ENCODE measurements around the gene MOAP1. TPM values are rescaled to one million over a fixed set of nuclear protein-coding genes. Genes with fewer than 3 reads are reported as not detected.

The MOAP1 gene
- total and polyA plus RNA-seq, 2 experiments from 2014 or later: 8.6 to 21.6 TPM

GRCh38 chr14:93185349-93185720, 638 bp upstream of the MOAP1 start:
- Histone ChIP-seq H3K27me3 (ENCODE audit: insufficient read depth) (no peaks in the 10 kb centered on the region), H4K20me1 (replicated peaks; ENCODE audit: insufficient read depth) (0 out of 2 replicates have a peak, but pooled peaks cover 12% of the 10 kb centered on the region), H3K27ac (ENCODE audit: low read depth) (peak overlapping the region; percentile 98), H3K4me1 (ENCODE audit: insufficient read depth) (peaks cover 6% of the 10 kb centered on the region; the same call in 1 of the 2 replicates), H3K9me2 (ENCODE audit: insufficient read depth) (no peaks in the 10 kb centered on the region), H2AFZ (peak overlapping the region; percentile 100), H3F3A (replicated peaks; ENCODE audit: low read depth) (peaks cover 18% of the 10 kb centered on the region), H3K4me2 (peak overlapping the region; percentile 98), H3K36me3 (ENCODE audit: insufficient read depth) (peaks cover 19% of the 10 kb centered on the region), H3K79me2 (replicated peaks; ENCODE audit: insufficient read depth) (peaks cover 38% of the 10 kb centered on the region), H3K4me3 (peak overlapping the region; percentile 100)
- no peak for TF ChIP-seq ZNF114 (CRISPR knock-in tag; IDR thresholded peaks at IDR 0.05)
- no peak for TF ChIP-seq EZH2phosphoT487 (IDR thresholded peaks at IDR 0.05; ENCODE audit: unreplicated experiment)
- TF ChIP-seq REST (IDR thresholded peaks at IDR 0.05; ENCODE audit: unreplicated experiment): no peak
- no peak for TF ChIP-seq STAT1 (IDR thresholded peaks at IDR 0.05; ENCODE audit: unreplicated experiment)
- no peak for TF ChIP-seq JUNB (IDR thresholded peaks at IDR 0.05; ENCODE audit: unreplicated experiment)
- TF ChIP-seq ETS1 (IDR thresholded peaks at IDR 0.05): no peak
- no peak for TF ChIP-seq EZH2 (IDR thresholded peaks at IDR 0.05; ENCODE audit: low read depth, unreplicated experiment)
- no peak for TF ChIP-seq CTCF (conservative IDR thresholded peaks at IDR 0.05; ENCODE audit: low read depth in 2 of 2)
- peak overlapping the region; percentile 96 for H3K27ac Mint-ChIP-seq
- H3K36me3 Mint-ChIP-seq (ENCODE audit: low read depth): peaks cover 21% of the 10 kb centered on the region
- H3K9me3 Mint-ChIP-seq: no peaks in the 10 kb centered on the region
- peaks cover 16% of the 10 kb centered on the region; the same call in 2 of the 3 replicates for H3K4me1 Mint-ChIP-seq
- DNase-seq (ENCODE audit: low spot score) (no peak), ATAC-seq (no peak)
- peaks cover 9% of the 10 kb centered on the region for H3K27me3 Mint-ChIP-seq (ENCODE audit: insufficient read depth, low read depth, poor library complexity)
- H3K4me3 Mint-ChIP-seq: peak overlapping the region; percentile 99

All from GM23338 (cell line).